C4-2B (cell line): ENCODE data around the gene OPCML.

Experiments used
- H3K27ac ChIP-seq: fragments of 450-650 bp; 2 replicates; pipeline ENCODE4 v1.5.1; 2017
- ZFX ChIP-seq: fragments of 450-650 bp; IDR thresholded peaks from 2 replicates; pipeline ENCODE4 v1.6.1; 2017
- TF ChIP-seq, protein P1 (sequence below): fragments of 450-650 bp; conservative IDR thresholded peaks from 2 replicates; pipeline ENCODE4 v1.5.1; 2017; ENCODE audit warnings: mild to moderate bottlenecking

OPCML gene

DNA sequence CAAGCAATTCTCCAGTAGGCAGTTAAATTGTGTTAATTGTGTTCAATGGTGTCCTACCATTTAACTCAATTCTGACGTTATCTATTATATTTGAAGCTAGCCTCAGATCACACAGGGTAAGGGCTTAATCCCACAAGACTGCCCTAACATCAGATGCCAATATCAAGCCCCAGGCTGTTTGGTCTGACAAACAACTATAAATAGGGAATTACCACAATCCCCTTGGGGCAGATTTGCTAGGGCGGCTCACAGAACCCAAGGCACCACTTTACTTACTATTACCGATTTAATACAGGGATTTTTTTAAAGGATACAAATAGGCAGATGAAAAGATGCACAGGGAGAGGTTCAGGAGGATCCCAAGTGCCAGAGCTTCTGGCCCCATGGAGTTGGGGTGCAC lies 678.4 kb downstream of the OPCML start:
- no peak for TF ChIP-seq ZFX
- TF ChIP-seq, protein P1, sequence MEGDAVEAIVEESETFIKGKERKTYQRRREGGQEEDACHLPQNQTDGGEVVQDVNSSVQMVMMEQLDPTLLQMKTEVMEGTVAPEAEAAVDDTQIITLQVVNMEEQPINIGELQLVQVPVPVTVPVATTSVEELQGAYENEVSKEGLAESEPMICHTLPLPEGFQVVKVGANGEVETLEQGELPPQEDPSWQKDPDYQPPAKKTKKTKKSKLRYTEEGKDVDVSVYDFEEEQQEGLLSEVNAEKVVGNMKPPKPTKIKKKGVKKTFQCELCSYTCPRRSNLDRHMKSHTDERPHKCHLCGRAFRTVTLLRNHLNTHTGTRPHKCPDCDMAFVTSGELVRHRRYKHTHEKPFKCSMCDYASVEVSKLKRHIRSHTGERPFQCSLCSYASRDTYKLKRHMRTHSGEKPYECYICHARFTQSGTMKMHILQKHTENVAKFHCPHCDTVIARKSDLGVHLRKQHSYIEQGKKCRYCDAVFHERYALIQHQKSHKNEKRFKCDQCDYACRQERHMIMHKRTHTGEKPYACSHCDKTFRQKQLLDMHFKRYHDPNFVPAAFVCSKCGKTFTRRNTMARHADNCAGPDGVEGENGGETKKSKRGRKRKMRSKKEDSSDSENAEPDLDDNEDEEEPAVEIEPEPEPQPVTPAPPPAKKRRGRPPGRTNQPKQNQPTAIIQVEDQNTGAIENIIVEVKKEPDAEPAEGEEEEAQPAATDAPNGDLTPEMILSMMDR: no peak
- no peak overlapping the region for H3K27ac ChIP-seq

DNA sequence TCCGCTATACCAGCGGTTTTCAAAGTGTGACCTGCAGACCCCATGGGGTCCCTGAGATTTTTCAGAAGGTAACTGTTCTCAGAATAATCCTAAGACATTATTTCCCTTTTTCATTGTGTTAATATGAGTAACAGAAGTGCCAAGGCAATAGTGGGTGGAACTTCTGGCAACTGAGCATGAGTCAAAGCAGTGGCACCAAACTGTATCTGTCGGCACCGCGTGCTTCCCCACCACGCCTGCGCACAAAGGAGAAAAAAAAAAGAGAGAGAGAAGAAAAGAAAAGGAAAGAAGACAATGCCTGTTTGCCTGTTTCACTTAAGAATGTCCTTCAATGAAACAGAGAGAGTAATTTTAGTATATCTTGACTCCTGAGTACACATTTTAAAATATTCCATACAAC lies 679.9 kb downstream of the OPCML start:
- no peak for TF ChIP-seq ZFX
- TF ChIP-seq, protein P1: no peak
- H3K27ac ChIP-seq: no peak overlapping the region

- TF ChIP-seq, protein P1: no peak
- H3K27ac ChIP-seq: no peak overlapping the region
These were observed 681.1 kb downstream of the OPCML start for GRCh38 chr11:132851247-132851646.

DNA sequence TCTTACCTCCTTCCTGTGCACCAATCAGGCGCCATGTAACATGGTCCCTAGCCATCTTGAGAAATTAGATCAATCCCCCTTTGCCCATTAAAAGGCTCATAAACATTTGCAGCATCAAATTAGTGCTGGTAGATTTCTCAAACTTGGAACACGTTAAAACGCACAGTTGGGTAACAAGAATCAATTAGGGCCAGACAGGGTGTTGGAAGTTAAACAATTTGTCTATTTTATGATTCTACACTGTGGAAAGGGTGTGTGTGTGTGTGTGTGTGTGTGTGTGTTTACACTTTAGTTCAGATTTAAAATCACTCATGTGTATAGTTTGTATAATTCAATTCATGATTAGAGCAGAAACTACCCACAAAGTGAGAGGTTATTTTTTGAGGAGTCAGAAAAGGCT lies 682.0 kb downstream of the OPCML start:
- TF ChIP-seq ZFX: no peak
- TF ChIP-seq, protein P1: no peak
- no peak overlapping the region for H3K27ac ChIP-seq

GRCh38 chr11:132848336-132848735 lies 684.0 kb downstream of the OPCML start:
- TF ChIP-seq, protein P1: no peak
- TF ChIP-seq ZFX: no peak
- no peak overlapping the region for H3K27ac ChIP-seq

GRCh38 chr11:132846075-132846474 lies 686.2 kb downstream of the OPCML start:
- H3K27ac ChIP-seq: no peak overlapping the region
- TF ChIP-seq, protein P1: peak; percentile 7; the same call in 1 of the 2 replicates
- TF ChIP-seq ZFX: no peak

GRCh38 chr11:132844956-132845696 lies 687.2 kb downstream of the OPCML start:
- no peak overlapping the region for H3K27ac ChIP-seq
- TF ChIP-seq, protein P1: no peak
